ENCODE data around the gene NOPCHAP1.

- TF ChIP-seq CTCF (IDR thresholded peaks at IDR 0.05; ENCODE audit: insufficient read depth, low read length): no peak
- no peak for TF ChIP-seq POLR2AphosphoS5 (IDR thresholded peaks at IDR 0.05; ENCODE audit: low read depth)
Measured at GRCh38 chr12:105018012-105018411, 31.9 kb downstream of the NOPCHAP1 start.
